Muscle layer of duodenum (tissue), 2 donors: ENCODE data around the gene PTGIR.

Experiments used
- H3K27ac ChIP-seq: one replicate; pipeline ENCODE4 v1.7.0; 2013; ENCODE audit warnings: mild to moderate bottlenecking, low read length
- H3K27me3 ChIP-seq: one replicate; pipeline ENCODE4 v1.7.0; 2013; ENCODE audit warnings: low read depth, mild to moderate bottlenecking, control low read depth, low read length
- H3K36me3 ChIP-seq, 2 donors: one replicate each; pipeline ENCODE4 v1.7.0; 2013; ENCODE audit warnings: low read length in 2 of 2, control low read depth in 1 of 2, mild to moderate bottlenecking in 1 of 2; ENCODE audit not compliant: insufficient read depth in 2 of 2, control insufficient read depth in 1 of 2
- H3K4me1 ChIP-seq, 2 donors: one replicate each; pipeline ENCODE4 v1.7.0; 2013; ENCODE audit warnings: low read length in 2 of 2, mild to moderate bottlenecking in 2 of 2, control low read depth in 1 of 2, moderate library complexity in 1 of 2; ENCODE audit not compliant: insufficient read depth in 2 of 2, control insufficient read depth in 1 of 2
- H3K4me3 ChIP-seq, 2 donors: one replicate each; pipeline ENCODE4 v1.7.0; 2013; ENCODE audit warnings: low read length in 2 of 2, low read depth in 1 of 2, mild to moderate bottlenecking in 1 of 2
- H3K9me3 ChIP-seq, 2 donors: one replicate each; pipeline ENCODE4 v1.7.0; 2013; ENCODE audit warnings: low read length in 2 of 2, control low read depth in 1 of 2, mild to moderate bottlenecking in 1 of 2; ENCODE audit not compliant: control insufficient read depth in 1 of 2
- donor health status: healthy.

PTGIR gene

GRCh38 chr19:46587861-46588260 is 37.0 kb downstream of the PTGIR start:
- no peak overlapping the region for H3K27ac ChIP-seq
- H3K27me3 ChIP-seq, result no peaks in the 10 kb centered on the region

GRCh38 chr19:46586294-46586693 is 38.6 kb downstream of the PTGIR start:
- Histone ChIP-seq H3K27ac (no peak overlapping the region), H3K4me1 (no peaks in the 10 kb centered on the region), H3K9me3 (peaks cover 0 to 3% of the 10 kb centered on the region in 2 donors), H3K4me3 (no peak overlapping the region), H3K36me3 (no peaks in the 10 kb centered on the region), H3K27me3 (no peaks in the 10 kb centered on the region)

More at GRCh38 chr19:46587861-46588260, 37.0 kb downstream of the PTGIR start:
- no peaks in the 10 kb centered on the region for H3K36me3 ChIP-seq
- no peaks in the 10 kb centered on the region for H3K4me1 ChIP-seq
- no peak overlapping the region for H3K4me3 ChIP-seq
- H3K9me3 ChIP-seq, result no peaks in the 10 kb centered on the region

GRCh38 chr19:46585539-46585938 is 39.4 kb downstream of the PTGIR start:
- Histone ChIP-seq H3K4me3 (no peak overlapping the region), H3K27me3 (no peaks in the 10 kb centered on the region), H3K27ac (no peak overlapping the region)

GRCh38 chr19:46580247-46580646 is 44.6 kb downstream of the PTGIR start:
- no peak overlapping the region for H3K27ac ChIP-seq
- H3K27me3 ChIP-seq, result no peaks in the 10 kb centered on the region
- peaks cover 0 to 7% of the 10 kb centered on the region in 2 donors for H3K9me3 ChIP-seq
- H3K4me3 ChIP-seq, result no peak overlapping the region
- no peaks in the 10 kb centered on the region for H3K36me3 ChIP-seq
- no peaks in the 10 kb centered on the region for H3K4me1 ChIP-seq

More at GRCh38 chr19:46585539-46585938, 39.4 kb downstream of the PTGIR start:
- Histone ChIP-seq H3K36me3 (no peaks in the 10 kb centered on the region), H3K9me3 (peaks cover 0 to 7% of the 10 kb centered on the region in 2 donors), H3K4me1 (no peaks in the 10 kb centered on the region)

GRCh38 chr19:46579361-46579879 is 45.5 kb downstream of the PTGIR start:
- Histone ChIP-seq H3K9me3 (peaks cover 0 to 7% of the 10 kb centered on the region in 2 donors), H3K4me1 (no peaks in the 10 kb centered on the region), H3K4me3 (no peak overlapping the region), H3K27ac (no peak overlapping the region), H3K27me3 (no peaks in the 10 kb centered on the region), H3K36me3 (no peaks in the 10 kb centered on the region)

GRCh38 chr19:46578450-46578849 is 46.4 kb downstream of the PTGIR start:
- no peaks in the 10 kb centered on the region for H3K4me1 ChIP-seq
- H3K9me3 ChIP-seq, result peaks cover 0 to 7% of the 10 kb centered on the region in 2 donors
- H3K27ac ChIP-seq, result no peak overlapping the region
- no peak overlapping the region for H3K4me3 ChIP-seq
- no peaks in the 10 kb centered on the region for H3K27me3 ChIP-seq
- no peaks in the 10 kb centered on the region for H3K36me3 ChIP-seq

GRCh38 chr19:46574533-46574932 is 50.4 kb downstream of the PTGIR start:
- no peaks in the 10 kb centered on the region for H3K36me3 ChIP-seq
- H3K27me3 ChIP-seq, result no peaks in the 10 kb centered on the region
- no peaks in the 10 kb centered on the region for H3K4me1 ChIP-seq
- H3K4me3 ChIP-seq, result no peak overlapping the region
- no peaks in the 10 kb centered on the region for H3K9me3 ChIP-seq
- H3K27ac ChIP-seq, result no peak overlapping the region

- H3K4me1 ChIP-seq, result no peaks in the 10 kb centered on the region
- H3K9me3 ChIP-seq, result no peaks in the 10 kb centered on the region
- no peak overlapping the region for H3K4me3 ChIP-seq
- H3K27me3 ChIP-seq, result no peaks in the 10 kb centered on the region
- H3K36me3 ChIP-seq, result no peaks in the 10 kb centered on the region
- no peak overlapping the region for H3K27ac ChIP-seq
Observed at GRCh38 chr19:46573679-46574498, 51.0 kb downstream of the PTGIR start.

- H3K27ac ChIP-seq, result no peak overlapping the region
- no peak overlapping the region for H3K4me3 ChIP-seq
- H3K27me3 ChIP-seq, result no peaks in the 10 kb centered on the region
- no peaks in the 10 kb centered on the region for H3K9me3 ChIP-seq
- no peaks in the 10 kb centered on the region for H3K36me3 ChIP-seq
- H3K4me1 ChIP-seq, result no peaks in the 10 kb centered on the region
Observed at GRCh38 chr19:46571495-46571894, 53.4 kb downstream of the PTGIR start.
